H4 (cell line): Measurements from ENCODE around the gene OTULIN. TPM values are rescaled to one million over a fixed set of nuclear protein-coding genes. Genes with fewer than 3 reads are reported as not detected.

Experiments used
- DNase-seq: peaks from one replicate; pipeline ENCODE4 v3.0.0-alpha.2; 2015; ENCODE audit warnings: low spot score
- total RNA-seq: library from RNA; depleted of rRNA; stranded (reverse); fragments of >200 nt; shearing (Covaris generic); gene quantifications from 2 replicates; pipeline ENCODE4 v1.2.3, GENCODE V29; 2014

OTULIN gene
- total RNA-seq, 1 experiment from 2014 or later, result 23.0 TPM

DNA sequence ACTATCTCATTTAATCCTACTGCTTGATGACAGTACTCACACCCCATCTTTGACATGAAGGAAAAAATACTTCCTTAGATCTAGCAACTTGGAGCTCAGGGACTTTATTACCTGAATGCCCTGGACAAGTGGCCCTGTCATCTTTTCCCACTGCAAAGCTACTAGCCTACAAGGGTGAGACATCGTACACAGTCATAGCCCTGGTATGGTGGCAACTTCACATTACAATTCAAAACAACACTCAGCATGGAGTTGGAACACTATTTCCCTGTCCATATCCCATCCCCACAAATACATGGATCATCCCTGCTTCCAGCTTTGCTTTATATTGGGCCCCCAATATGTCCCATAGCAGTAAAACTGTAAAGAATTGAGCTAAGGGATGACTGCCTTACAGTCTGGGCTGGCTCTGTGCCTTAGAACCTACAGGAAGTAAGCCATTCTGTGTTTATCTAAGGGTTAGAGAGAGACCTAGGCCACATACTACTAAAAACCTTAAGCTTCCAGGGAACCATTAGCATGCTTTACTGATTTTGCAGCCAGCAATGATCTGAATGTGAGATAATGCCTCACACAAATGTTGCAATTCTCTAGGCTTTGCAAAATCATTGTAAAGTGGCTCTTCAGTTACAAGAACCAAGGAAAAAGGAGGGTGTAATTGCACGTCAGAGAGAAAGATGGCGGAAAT, 55.9 kb downstream of the OTULIN start:
- DNase-seq, result peak; percentile 42

DNA sequence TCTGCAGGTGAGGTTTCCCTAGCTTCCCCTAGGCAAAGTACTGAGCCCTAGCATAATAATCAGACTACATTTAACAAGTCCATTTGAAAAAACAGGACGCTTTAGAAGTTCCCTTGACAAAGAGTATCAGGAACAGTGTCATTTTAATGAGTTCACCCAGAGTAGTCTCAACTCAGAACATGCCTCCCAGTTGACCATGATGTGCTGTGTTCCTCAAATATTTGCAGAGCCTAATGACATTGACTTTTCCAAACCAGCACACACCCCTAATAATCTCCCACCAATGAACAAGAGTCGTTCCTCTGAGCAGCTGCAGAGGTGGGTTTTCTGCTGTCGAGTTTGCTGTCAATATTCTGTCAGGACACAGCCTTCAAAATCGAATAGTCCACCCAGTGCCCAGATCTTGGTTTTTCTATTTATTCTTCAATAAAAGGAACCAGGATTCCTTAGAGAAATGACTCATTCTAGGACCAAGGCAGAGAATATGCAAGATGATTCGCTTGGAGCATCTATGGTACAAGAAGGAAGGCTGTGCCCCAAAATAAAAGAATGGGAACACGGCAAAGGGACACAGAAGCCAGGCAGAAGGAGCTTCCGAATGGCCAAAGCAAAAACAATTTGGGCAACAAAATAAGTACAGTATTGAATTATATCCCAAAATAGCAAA, 57.6 kb downstream of the OTULIN start:
- DNase-seq, result no peak

GRCh38 chr5:14722923-14723322, 58.4 kb downstream of the OTULIN start:
- DNase-seq, result no peak

DNA sequence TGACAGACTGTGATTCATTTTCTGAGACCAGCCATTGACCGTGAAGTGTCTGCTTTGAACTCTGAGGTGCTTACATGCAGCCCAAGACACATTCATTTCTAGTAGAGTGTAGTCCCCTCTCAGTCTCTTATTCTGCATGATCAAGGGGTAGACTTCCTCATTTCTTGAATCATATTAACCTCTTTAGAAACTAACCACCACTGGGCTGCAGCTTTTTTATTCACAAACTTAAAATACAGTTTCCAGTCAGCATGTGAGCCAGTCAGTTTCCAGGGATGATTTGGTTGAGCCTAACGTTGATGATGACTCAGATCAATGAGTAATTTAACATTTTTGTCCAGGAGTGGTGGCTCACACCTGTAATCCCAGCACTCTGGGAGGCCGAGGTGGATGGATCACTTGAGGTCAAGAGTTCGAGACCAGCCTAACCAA, 59.2 kb downstream of the OTULIN start:
- DNase-seq, result no peak

GRCh38 chr5:14724633-14725032, 60.1 kb downstream of the OTULIN start:
- no peak for DNase-seq

DNA sequence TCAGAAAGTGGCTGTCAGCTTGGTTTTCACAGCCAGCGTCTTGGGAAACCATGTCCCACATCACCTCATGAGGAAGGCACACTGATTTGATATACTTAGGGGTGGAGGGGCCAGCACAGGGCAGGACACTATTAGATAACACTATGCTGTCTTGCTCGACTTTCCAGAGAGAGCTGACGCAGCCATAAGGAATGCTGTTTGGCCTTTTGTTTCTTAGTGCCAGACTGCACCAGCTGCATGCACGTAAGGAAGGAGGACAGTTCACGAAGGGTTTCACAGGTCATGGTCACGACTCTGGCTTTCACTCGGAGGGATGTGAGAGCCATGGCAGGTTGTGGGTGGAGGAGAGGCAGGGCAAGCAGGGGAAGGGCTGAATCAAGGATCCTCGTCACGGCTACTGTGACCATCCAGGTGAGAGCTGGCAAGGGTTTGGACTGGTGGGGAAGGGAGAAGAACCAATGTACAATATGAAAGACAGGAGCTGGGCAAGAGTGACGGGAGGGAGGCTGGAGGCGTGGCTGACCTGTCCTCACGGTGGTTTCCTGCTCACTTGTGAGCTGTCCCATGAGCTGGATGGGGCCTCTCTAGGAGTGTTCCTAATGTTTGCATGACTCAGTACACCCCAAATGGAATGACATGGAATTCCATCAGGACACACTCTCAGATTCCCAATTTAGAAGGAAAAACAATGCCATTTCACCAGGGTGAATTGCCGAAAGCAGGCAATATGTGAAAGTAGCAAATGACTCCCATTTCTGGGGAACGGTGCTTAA, 61.7 kb downstream of the OTULIN start:
- no peak for DNase-seq

GRCh38 chr5:14727428-14727865, 62.9 kb downstream of the OTULIN start:
- DNase-seq, result peak; percentile 75

- DNase-seq, result no peak
These were observed 63.5 kb downstream of the OTULIN start for GRCh38 chr5:14727928-14728458.

DNA sequence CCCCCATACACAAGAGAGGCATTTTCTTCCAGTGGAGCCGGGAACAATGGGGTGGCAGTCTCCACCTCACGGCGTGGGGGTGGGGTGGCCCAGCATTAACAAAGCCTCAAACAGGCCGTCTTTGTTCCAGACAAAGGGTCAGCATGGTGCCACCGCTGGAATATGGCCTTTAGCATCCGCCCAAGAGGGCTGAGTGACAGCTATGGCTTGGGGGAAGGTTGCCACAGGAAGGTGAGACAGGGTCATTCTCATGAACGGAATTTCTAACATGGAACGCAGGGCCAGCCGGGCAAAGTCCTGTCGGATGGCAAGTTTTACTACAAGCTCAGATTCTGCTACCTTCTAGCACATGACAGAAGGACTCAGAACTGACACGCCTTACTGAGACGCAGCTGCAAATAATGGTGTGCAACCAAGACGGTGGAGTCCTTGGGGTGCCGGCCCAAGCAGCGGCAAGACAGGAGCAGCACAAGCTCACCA, 64.0 kb downstream of the OTULIN start:
- no peak for DNase-seq

DNA sequence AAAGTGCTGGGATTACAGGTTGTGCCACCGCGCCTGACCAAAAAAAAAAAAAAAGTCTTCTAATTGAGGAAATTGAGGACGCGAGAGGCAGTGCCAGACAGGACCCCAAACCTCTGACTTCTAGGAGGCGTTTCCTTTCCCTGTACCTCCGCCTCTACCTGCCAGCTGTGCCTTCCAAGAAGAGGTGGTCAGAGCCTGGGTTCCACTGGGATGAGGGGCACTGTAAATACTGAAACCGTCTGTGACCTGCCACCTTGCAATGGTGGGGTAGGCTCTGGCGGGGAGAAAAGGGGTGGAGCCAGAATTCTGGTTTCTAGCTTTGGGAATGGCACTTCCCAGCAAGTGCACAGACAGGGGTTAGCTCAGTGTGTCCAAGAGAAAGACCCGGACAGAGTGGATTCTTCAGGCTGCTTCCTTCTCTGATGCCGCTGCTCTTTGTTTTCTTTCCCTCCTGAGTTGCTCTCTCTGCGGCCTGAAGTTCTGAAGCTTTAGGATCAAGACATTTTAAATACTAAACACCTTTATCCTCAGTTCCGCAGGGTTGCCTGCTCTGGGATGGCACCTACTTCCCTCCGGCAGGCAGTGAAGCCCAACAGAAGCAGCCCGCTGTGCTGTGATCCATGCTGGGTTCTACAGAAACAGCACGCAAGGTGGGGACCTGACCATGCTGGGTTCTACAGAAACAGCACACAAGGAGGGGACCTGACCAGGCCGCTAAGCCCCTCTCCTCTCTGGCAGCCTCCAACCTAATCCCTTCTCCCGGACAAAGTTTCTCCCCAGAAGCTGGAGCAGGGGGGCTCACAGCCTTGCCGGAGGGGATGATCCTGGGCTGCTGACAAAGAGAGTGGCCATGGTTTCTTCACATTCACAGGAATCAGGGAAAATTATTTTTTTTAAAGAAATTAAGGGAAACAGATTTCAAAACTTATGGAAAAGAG, 65.2 kb downstream of the OTULIN start:
- no peak for DNase-seq

DNA sequence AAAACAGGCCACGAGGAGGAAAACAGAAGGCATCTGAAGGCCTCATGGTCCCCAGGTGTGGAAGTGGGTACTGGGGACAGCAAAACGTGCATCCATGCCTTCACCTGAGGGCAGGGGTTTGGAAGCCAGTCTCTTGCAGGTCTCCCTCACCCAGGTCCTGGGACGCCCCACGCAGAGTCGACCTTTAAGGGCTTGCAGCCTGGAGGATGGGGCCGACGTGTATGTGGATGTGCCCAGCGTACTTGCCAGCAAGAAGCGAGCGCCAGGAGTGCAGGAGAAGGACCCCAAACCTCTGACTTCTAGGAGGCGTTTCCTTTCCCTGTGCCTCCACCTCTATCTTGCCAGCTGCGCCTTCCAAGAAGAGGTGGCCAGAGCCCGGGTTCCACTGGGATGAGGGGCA, 65.9 kb downstream of the OTULIN start:
- no peak for DNase-seq

- DNase-seq, result no peak
These were observed 66.4 kb downstream of the OTULIN start for GRCh38 chr5:14730881-14731280.

GRCh38 chr5:14732991-14733390, 68.5 kb downstream of the OTULIN start:
- DNase-seq, result no peak

GRCh38 chr5:14733661-14734060, 69.1 kb downstream of the OTULIN start:
- DNase-seq, result no peak

DNA sequence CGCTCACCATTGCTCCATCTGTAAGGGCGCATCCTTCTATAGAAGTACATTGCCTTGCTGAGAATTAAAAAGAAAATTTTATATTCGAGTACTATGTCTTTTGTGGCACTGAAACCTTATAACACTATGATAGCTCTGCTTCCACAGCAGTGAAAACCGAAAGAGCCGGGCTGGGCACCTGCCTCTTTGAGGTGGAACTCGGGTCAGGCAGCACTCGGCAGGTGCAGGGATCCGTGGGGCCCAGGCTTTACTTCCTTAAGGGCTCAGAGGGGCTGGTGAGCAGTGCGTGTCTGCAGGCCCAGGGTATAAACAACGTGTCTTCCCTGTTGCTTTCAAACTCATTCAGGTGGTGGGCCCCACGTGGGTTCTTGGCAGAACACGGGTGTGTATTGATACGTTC, 69.9 kb downstream of the OTULIN start:
- no peak for DNase-seq

- no peak for DNase-seq
These were observed 71.4 kb downstream of the OTULIN start for GRCh38 chr5:14735944-14736343.

GRCh38 chr5:14737291-14737690, 72.8 kb downstream of the OTULIN start:
- no peak for DNase-seq

DNA sequence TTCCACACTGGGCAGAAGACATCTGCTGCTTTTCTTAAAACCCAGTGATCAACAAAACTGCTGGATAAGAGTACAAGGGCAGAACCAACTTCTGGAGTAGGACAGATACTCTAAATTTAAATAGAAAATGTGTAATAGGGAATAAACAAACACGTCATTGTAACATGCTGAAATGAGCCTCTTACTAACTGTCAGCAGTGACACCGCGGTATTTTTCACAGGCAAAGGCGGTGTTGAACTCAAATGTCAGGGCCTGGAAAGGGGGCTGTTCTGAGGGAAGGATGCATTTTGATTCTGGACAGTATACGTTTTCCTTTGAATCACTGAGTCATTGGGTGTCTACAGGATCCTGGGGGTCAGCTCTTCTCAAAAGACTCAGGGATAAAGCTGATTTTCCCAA, 73.5 kb downstream of the OTULIN start:
- DNase-seq, result no peak

- no peak for DNase-seq
These were observed 75.0 kb downstream of the OTULIN start for GRCh38 chr5:14739538-14739937.

DNA sequence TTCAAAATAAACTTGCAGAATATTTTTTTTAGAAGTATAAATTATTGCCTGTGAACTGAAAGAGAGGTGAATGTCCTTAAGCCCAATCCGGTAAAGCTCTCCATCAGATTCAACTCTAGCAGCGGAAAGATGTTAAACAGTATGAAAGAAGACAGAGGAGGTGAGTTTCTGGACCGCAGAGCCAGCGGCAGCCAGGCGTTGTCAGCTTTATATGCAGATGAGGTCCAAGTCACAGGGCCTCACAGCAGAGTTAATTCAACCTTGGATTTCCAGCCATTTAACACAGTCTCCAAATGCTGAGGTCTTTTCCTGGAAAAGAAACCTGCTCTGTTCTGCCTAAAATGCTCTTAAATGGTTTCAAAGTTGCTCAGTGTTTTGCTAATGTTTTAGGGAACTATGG, 75.5 kb downstream of the OTULIN start:
- no peak for DNase-seq

DNA sequence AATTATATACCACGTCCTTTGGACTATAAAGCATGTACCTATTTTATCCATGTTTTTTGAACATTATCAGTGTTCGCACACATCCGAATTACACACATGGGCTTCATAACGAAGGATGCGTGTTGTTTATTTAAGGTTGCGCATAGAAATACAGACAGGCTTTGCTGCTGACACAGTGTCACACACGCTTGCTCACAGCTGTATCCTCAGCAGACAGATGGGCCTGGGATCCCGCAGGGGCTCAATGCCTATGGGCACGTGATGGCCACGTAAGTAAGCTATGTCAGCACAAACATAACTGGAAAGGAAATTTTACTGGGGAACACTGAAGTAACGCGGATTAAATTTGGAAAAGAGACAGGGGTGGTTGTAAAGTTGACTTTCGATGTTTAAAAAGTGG, 76.6 kb downstream of the OTULIN start:
- DNase-seq, result no peak
